Neural progenitor cell (in vitro differentiated cells): ENCODE measurements around the gene CYP27B1.

Experiments
- EZH2 ChIP-seq: fragments of 200-600 bp; sonication (generic); IDR thresholded peaks from 2 replicates; pipeline ENCODE4 v1.6.1; 2017; ENCODE audit warnings: antibody characterized with exemption, mild to moderate bottlenecking, moderate library complexity
- TF ChIP-seq, protein P1 (sequence below): fragments of 200-600 bp; sonication (generic); IDR thresholded peaks from 2 replicates; pipeline ENCODE4 v1.5.1; 2017; ENCODE audit warnings: antibody characterized with exemption, mild to moderate bottlenecking

DNA sequence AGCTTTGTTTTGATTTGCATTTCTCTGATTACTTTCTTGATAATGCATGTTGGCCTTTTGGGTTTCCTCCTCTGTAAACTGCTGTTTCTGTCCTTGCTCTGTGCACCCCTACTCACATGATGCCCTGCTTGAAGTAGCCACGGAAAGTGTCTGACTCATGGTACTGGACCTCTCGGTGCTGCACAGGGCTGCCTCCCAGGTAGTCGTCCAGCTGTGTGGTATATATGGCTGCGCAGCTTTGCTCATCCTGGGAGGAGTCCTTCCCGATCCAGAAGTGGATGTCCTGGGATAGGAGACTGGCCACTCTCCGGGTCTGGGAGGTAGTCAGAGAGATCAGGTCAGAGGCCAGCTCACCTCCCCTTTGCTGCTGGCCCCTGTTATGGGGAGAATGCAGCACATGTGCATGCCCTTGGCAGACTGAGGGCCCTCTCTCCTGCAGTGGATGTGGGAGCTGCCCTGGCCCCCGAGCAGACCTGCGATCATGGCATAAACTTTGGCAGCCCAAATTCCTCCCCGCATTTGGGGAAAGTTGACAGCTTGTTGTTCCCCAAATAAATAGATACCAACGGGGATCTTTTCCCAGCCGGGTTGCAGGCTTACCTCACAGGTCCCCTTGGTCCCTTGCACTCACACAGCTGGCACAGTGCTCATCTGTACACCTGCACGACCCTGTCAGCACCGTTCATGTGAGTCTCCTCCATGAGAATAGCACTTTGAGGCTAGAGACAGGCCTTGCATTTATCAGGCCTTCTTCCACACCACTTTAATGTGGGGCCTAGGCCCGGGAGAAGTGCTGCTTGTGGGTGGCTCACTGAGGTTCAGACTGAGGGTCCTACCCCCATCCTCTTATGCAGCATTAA is 46.5 kb upstream of the CYP27B1 start:
- TF ChIP-seq, protein P1, sequence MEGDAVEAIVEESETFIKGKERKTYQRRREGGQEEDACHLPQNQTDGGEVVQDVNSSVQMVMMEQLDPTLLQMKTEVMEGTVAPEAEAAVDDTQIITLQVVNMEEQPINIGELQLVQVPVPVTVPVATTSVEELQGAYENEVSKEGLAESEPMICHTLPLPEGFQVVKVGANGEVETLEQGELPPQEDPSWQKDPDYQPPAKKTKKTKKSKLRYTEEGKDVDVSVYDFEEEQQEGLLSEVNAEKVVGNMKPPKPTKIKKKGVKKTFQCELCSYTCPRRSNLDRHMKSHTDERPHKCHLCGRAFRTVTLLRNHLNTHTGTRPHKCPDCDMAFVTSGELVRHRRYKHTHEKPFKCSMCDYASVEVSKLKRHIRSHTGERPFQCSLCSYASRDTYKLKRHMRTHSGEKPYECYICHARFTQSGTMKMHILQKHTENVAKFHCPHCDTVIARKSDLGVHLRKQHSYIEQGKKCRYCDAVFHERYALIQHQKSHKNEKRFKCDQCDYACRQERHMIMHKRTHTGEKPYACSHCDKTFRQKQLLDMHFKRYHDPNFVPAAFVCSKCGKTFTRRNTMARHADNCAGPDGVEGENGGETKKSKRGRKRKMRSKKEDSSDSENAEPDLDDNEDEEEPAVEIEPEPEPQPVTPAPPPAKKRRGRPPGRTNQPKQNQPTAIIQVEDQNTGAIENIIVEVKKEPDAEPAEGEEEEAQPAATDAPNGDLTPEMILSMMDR: no peak
- no peak for TF ChIP-seq EZH2
